ENCODE measurements around the gene CYRIA.

GRCh38 chr2:16623031-16623430, 42.6 kb downstream of the CYRIA start:
- TF ChIP-seq CTCF (IDR thresholded peaks at IDR 0.05) = no peak
- no peak for TF ChIP-seq EZH2 (IDR thresholded peaks at IDR 0.05)
- no peak for TF ChIP-seq EZH2phosphoT487 (IDR thresholded peaks at IDR 0.05)

Data from neural progenitor cell (in vitro differentiated cells).